Measurements from ENCODE around the gene RBSN. TPM values are rescaled to one million over a fixed set of nuclear protein-coding genes. Genes with fewer than 3 reads are reported as not detected.

RBSN gene
- total RNA-seq, 2 donors from 2014 or later, result 28.8 to 30.3 TPM

DNA sequence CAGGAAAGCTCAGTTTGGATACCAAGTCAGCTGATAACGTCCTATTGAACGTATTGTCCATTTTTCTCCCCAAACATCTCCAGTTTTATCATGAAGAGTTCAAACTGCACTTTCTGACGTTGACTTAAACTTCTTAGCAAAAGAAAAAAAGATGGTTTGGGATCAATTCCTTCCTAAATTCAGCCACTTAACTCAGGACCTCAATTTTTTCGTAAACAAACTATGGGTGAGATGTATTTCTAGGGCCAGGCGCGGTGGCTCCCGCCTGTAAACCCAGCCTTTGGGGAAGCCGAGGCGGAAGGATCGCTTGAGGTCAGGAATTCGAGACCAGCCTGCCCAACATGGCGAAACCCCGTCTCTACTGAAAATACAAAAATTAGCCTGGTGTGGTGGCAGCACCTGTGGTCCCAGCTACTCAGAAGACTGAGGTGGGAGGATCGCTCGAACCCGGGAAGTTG, 33.4 kb downstream of the RBSN start:
- intact Hi-C loops (cut with DNase I), result no loop called here
- DNase-seq (ENCODE audit: low spot score), result no peak

DNA sequence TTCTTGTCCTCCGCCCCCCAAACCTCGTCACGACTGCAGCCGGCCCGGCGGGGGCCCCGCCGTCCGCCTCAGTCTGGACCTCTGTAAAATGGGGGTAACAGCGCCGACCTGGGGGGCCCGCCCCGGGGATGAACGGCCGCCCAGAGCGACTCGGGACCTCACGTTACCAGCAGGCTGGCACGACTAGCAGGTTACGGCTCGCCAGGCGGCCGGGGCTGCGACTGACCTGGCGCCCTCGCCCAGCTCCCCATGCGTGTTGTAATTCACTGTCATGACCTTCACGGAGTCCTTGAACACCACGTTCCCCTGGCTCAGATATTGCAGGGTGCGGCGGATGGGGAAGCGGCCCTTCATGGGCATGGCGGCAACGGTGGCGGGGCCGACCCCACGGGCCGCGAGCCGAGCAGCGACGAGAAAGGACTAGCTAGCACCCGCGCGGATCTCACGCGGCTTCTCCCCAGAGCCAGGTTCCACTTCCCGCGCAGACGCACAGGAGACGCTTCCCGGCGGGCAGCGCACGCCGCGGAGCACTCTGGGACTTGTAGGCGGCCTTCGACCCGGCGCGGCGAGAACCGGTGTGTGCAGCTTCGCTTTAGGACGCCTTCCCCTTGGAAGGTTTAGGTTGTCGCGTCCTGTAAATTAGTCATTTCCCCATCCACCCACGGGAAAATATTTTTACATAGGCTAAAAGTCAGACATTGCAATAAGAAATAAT, 34.0 kb downstream of the RBSN start, which contains the start of gene MRPS25:
MRPS25 (minus strand) TSS at position 481 of the 715 bp plus-strand sequence; CDS start at position 360, 121 bp downstream.
- DNase-seq (ENCODE audit: low spot score), result peak; percentile 98
- intact Hi-C loops (cut with DNase I), result no loop called here

DNA sequence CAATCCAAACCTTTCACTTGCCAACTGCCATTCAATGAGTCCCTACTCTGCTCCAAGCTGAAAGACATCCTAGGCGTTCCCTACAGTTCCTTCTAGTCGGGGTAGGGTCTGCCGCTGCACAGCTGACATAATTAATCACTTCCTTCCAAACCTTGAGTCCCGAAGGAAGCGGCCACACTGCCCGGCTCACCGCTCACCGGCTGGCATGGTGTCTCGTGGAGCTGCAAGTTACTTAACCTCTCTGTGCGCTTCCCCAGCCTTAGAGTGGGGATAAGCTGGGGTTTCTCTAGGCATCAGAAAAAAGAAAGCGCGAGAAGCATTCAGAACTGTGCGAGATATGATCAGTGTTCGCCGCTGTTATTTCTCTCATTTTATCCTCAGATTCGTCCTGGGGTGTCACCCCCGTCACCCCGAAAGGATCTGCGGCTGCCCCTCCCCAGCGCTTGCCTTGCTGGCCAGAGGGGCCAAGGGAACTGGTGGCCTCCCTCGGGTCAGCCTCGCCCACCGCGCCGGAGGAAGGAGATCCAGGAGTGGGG, 34.6 kb downstream of the RBSN start:
- intact Hi-C loops (cut with DNase I), result no loop called here
- no peak for DNase-seq (ENCODE audit: low spot score)

DNA sequence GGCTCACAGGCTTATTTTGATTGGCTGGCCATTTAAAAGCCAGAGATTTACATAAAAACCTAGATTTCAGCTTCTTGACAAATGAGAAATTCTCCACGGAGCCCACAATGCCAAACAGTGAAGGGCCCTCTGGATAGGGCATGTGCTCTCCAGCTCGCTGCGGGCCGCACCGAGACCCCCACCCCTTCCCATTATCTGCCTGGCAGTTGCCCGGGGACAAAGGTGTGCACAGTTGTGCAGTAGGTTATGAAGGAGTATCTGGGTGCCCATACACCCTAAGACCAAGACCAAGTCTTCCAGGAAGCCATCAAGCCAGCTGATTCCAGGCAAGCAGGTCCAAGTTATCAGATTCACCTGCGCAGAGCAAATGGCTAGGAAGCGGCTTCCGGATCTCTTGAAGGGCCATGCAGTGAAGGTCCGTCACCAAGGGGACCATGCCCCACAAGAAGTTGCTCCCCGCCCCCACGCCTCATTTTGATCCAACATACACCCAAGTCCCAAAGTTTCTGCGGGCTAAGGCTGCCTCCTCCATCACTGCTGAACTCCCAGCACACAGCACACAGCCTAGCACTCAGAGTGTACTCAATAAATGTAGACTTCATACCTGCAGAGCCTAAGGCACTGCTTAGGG, 35.2 kb downstream of the RBSN start:
- intact Hi-C loops (cut with DNase I), result no loop called here

DNA sequence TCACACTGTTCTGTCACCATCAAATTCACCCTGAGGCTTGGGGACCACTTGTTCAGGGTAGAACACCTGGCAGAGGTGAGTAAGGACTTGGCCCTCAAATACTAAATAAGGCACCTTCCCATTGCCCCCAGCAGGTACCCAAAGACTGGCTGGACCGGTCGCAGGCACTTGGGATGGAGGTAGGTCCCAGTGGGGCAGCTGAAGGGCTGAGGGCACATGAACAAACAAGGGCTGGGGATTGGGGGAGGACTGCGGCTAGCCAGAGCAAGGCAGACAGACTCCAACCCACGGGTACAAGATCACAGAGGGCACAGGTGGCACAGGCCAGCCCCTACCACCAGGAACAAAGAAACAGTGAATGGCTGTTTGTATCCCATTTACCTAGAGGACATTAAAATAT, 35.7 kb downstream of the RBSN start:
- intact Hi-C loops (cut with DNase I), result no loop called here
- DNase-seq (ENCODE audit: low spot score), result no peak

More for the DNA sequence above, 35.2 kb downstream of the RBSN start:
- no peak for DNase-seq (ENCODE audit: low spot score)

DNA sequence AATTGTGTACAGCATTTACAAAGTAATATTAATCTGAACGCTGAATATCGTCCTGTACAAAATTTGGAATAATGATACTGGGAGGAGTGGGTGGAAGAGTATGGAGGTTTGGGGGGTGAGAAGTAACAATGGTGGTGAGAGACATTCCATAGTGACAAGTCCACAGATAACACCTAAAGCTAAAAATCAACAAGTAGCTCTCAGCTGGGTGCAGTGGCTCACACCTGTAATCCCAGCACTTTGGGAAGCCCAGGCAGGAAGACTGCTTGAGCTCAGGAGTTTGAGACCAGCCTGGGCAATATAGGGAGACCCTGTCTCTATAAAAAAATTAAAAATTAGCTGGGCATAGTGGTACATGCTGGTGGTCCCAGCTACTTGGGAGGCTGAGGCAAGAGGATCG, 38.9 kb downstream of the RBSN start:
- DNase-seq (ENCODE audit: low spot score), result no peak
- intact Hi-C loops (cut with DNase I), result no loop called here

DNA sequence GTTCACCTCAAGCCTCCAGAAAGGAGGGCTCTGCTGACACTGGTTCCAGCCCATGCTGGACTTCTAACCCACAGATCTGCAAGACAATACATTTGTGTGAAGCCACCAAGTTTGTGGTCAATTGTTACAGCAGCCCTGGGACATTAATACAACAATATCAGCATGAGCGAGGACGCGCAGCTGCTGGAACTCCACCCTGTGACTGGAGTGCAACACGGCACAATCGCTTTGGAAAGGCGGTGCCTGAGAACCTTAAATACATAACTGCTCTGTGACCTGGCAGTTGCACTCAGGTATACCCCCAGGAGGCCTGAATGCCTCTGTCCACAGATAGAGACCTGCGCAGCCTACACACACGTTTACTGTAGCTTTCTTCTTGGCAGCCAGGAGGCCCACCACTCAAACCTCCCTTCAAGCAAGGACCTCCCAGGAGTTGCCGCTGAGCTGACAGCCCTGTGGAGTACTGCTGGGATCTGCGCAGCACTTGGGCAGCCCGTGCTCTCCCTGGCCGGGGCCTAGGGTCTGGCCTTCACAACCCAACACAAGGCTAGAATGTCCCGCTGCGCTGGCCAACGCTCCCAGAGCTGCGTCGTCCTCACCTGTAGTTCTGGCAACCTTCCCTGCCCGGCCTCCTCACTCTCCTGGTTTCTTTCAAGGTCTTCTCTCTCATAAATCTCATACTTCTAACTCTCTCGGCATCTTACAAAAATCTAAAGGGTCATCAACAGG, 42.1 kb downstream of the RBSN start:
- DNase-seq (ENCODE audit: low spot score), result no peak
- intact Hi-C loops (cut with DNase I), result no loop called here

DNA sequence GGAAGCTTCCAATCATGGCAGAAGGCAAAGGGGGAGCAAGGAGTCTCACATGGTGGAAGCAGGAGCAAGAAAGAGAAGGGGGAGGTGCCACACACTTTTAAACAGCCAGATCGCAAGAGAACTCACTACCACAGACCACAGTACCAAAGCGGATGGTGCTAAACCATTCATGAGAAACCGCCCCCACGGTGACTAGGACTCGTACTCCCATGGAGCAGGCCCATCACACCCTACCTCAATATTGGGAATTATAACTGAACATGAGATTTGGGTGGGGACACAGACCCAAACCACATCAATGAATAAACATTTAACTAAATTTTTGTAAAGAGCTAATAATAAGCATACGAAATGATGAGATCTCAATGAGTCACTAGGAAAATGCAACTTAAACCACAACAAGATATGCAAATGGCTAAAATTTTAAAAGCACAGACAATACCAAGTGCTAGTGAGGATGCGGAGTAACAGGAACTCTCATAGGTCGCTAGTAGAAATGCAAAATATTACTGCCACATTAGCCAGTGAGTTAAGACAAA, 43.9 kb downstream of the RBSN start:
- no peak for DNase-seq (ENCODE audit: low spot score)
- intact Hi-C loops (cut with DNase I), result no loop called here

DNA sequence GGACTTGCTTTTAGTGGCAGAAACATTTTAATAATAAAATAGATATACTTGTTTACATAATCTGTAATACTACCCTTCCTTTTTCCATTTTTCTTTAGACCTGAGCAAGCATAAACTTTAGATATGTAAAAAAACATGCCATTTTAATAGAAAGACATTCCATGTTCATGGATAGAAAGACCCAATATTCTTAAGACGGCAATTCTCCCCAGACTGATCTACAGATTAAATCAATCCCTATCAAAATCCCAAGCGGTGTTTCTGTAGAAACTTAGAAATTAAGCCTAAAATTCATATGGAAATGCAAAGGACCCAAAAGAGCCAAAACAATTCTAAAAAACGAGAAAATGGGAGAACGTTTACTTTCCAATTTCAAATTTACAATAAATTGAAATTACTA, 45.4 kb downstream of the RBSN start:
- intact Hi-C loops (cut with DNase I), result no loop called here
- no peak for DNase-seq (ENCODE audit: low spot score)

DNA sequence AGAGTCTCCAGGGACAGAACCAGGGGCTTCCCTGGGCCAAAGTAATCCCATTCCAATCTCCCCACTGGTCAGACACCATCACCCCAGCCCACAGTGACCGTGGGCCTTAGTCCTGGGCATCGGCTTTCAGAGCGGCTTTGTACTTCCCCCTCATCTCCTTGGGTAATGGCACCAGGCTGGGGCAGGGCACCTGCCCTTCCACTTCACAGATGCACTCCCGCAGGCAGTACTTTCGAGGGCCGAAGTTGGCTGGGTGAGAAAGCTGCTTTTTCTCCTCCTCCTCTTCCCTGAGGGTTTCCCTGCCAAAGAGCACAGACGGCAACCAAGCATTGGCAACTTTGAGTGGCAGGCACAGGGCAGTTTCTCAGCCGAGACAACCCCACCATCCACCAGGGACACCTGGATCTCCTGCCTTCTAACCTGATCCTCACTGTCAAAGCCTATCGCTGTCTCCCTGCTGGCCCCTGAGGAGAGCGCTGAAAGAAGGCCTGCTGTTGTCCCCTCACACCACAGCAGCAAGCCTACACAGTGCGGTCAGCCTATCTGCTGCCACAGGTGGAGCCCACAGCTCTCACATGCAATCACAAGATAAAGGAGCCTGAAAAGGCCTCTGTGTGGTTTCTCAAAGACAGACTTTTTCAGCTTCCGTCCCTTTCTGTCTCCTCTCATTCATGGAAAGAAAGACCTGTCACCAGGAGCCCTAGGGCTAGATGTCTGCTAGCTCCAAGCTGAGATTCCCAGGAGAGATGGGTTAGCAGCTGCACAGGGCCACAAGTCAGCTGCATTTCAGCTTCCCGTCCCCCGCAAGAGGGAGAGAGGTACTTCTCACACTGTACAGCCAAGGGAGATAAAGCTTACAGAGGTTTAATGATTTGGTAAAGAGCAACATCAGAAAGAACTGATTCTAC, 46.4 kb downstream of the RBSN start:
- DNase-seq (ENCODE audit: low spot score), result no peak
- intact Hi-C loops (cut with DNase I), result no loop called here

DNA sequence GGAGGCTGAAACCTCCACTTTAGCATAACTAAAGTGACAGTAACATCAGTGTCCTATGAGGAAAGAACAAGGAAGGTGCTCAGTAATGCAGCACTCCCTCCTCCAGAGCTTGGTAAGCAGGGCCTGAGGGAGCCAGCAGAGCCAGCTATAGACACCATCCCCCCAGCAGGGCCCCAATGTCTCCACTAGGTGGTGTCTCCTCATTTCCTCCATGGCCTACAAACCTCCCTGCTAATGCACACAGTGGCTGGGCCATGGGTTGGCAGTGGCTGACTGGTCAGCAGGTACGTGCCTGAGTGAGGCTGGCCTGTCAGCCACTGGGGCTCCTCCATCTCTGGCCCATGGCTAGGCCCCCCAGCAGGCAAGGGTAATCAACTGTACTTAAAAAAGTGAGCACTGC, 47.4 kb downstream of the RBSN start:
- intact Hi-C loops (cut with DNase I), result no loop called here
- DNase-seq (ENCODE audit: low spot score), result no peak

DNA sequence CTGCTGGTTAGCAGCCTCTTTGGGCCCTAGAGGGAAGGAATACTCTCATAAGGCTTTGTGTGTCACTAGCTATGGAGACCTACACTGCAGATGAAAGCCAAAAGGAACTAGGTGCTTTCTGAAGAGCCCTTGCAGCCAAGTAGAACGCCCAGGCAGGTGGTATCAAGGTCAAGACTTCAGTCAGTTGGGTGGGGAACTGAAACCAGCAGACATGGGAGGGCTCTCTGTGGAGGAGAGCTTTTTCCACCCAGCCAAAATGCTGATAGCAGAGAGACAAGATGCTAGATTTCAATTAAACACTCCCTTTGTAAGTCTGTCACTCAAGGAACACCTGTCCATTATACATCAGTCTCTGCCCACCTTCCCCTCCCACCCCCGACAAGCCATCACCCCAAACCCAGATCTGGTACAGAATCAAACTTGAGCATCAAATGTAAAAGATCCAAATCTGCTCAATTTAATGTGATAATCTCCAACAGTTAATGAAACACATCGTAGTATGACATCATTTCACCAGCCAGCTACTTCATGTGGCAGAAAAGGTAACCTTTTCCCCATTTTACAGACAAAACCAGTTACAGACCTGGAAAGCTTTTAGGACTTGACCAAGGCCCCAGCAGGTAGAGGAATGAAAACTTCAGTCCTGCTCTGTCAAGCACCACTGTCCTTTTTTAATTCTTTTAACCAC, 48.4 kb downstream of the RBSN start:
- DNase-seq (ENCODE audit: low spot score), result no peak
- intact Hi-C loops (cut with DNase I), result no loop called here

DNA sequence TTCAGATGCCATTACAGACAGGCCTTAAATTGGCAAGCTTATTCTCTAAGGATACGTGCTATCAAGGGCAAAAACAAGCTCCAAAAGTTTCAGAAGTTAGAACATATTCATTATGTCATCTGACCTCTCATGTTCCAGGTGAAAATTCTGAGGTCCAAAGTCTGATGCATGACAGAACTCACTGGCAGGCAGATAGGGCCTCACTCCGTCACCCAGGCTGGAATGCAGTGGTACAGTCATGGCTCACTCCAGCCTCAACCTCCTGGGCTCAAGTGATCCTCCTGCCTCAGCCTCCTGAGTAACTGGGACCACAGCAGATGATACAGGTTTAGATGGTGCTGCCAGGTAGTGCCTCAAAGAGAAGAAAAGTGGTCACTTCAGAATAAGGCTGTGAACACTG, 49.4 kb downstream of the RBSN start:
- intact Hi-C loops (cut with DNase I), result no loop called here
- no peak for DNase-seq (ENCODE audit: low spot score)

DNA sequence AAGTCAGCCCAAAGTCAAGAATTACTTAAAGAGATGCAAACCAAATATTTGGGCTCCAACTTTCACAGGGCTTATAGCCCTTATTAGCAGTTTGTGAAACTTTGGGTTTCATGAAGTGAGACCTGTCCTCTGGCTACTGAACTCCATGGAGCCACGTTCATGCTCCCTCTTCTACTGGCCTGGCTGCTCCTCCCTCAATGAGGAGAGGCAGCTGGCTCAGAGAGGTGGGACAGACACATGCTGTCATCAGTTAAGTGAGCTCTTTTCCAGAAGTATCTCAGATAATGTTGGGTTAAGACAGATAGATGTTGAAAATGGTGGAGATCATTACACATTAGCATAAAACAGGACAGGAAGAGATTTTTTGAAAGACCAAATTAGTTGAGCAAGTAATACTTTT, 53.3 kb downstream of the RBSN start:
- intact Hi-C loops (cut with DNase I), result no loop called here
- DNase-seq (ENCODE audit: low spot score), result no peak

DNA sequence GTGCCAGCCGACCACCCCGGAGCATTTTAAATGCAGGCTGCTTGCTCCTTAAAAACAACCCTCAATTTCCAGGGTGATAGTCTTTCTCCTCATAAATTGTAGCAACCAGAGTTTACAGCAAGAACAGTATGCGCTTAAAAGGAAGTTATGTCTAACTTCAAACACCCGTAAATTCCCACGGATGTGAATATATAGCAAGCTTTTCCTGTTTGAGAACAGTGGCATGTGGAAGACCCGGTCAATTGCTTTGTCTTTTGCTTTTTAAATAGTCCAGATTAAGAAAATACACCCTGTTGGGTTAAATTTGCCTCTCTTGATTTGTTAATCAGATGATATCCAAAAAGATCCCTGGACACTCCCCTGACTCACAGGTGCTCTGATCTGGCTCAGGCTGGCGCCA, 54.6 kb downstream of the RBSN start:
- no peak for DNase-seq (ENCODE audit: low spot score)
- intact Hi-C loops (cut with DNase I), result no loop called here

DNA sequence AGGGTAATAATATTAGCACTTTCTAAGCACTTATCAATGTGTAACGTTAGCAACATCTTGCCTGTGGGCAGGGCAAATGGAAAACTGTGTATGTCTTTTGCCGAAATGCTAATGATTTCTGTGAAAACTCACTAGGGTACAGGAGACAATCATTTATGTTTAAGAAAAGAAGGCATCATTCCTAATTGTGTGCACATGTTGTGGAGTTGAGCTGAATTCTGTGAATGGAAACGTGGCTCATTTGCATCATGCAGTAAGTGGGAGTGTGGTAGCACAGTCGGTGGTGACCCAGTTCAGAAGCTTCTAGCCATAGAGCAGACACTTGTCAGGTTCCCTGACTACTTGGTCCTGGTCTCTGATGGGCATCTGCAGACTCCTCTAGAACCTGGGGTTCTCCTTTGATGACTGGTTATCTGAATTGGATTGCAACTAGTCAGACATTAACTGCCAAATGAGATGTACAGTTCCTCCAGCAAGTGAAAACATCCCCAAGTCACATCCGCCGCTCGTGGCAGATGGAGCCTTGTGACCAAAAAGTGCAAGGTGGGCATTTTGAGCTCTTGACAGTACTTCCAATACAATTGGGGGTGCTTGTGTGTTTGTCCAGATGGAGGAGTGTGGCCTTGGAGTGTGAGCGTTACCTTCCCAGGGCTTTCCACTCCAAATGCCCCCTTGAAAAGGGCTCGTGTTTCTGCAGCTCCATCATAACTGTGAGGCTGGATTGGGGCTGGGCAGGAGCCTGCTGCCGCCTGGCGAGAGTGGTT, 55.4 kb downstream of the RBSN start:
- intact Hi-C loops (cut with DNase I), result no loop called here

DNA sequence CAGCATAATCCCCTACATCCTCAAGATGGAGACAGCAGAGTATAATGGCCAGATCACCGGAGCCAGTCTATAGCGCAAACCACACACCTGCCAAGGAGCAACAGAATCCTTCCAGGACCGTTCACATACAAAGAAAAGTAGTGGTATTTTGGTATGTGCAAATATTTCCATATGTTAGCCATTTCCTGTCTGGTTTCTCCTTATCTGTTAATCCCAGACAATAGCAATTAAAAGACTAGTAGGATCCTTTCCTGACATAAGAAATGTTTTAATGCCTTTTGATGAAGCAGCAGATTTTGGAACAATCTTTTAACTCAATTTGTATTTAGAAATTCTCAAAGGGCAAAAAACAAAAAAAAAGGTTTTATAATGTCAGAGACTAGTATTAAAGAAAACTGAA, 56.0 kb downstream of the RBSN start:
- no peak for DNase-seq (ENCODE audit: low spot score)
- intact Hi-C loops (cut with DNase I), result no loop called here

More for the DNA sequence above, 55.4 kb downstream of the RBSN start:
- DNase-seq (ENCODE audit: low spot score), result peak; percentile 5

DNA sequence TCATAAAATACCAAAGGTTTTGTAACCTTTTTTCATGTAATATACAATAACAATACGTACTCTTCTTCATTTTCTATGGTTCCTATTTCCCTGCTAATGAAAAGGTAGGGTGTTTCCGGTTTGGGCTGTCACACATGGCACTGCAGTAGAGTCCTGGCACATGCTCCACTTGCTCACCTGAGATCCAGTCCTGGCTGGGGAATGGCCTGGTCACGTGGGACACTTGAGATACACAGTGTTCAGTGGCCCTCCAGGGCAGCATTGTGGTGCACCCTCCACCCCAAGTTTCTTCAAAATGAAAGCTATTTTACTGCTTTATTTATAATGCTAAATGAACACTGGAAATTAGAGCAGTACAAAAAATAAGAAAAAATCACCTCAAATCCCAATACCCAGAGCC, 57.0 kb downstream of the RBSN start:
- intact Hi-C loops (cut with DNase I), result no loop called here
- DNase-seq (ENCODE audit: low spot score), result peak; percentile 14
